T-helper 22 cell (primary cell): ENCODE measurements around the gene LYSMD3.
"Not testable (repeated sequence)": the region's sequence is repeated elsewhere in the genome, so short reads cannot be mapped to it uniquely, and the experiment has no call there.

Experiments used
- DNase-seq: peaks from one replicate; pipeline ENCODE4 v3.0.0-alpha.2; 2020; ENCODE audit warnings: low read depth

The LYSMD3 gene

GRCh38 chr5:90529194-90529938 lies at the start of gene LYSMD3:
Gene LYSMD3, minus strand, starts transcription at chr5:90529584. Its CDS starts 4,295 bp downstream, at chr5:90525289.
- peak; percentile 96 for DNase-seq

DNA sequence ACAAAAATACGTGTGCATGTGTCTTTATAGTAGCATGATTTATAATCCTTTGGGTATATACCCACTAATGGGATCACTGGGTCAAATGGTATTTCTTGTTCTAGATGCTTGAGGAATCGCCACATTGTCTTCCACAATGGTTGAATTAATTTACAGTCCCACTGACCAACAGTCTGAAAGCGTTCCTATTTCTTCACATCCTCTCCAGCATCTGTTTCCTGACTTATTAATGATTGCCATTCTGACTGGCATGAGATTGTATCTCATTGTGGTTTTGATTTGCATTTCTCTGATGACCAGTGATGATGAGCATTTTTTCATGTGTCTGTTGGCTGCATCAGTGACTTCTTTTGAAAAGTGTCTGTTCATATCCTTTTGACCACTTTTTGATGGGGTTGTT lies 47.2 kb upstream of the LYSMD3 start:
- DNase-seq = not testable (repeated sequence)

- DNase-seq = no peak
Observed at GRCh38 chr5:90575712-90576111, 46.3 kb upstream of the LYSMD3 start.

DNA sequence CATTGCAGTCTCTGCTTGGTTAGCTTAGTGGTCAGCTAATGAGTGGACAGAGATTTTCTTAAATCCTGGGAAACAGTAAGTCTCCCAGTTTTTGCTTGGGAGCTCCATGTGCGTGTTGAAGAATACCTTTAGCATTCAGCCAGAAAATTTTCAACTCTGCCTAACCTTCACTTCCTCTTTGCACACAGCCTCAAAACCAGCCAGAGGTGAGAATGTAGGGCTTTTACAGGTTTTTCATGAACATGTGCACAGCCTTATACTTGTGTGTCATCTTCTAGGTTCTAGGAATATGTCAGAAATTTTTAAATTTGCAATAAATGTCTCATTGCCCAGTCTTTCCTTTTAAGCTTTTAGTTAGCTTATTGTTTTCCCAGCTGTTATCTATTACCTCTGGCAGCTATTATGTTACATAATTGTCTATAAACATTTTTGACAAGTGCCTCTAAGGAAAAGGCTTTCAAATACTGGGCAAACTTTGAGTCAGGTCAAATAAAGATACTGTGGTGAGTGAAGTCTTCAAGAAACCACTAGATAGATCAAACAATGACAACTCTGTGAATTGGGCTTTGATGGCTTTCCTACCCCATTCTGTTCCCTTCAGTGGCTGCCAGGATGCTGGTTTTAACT lies 41.9 kb upstream of the LYSMD3 start:
- DNase-seq = no peak

DNA sequence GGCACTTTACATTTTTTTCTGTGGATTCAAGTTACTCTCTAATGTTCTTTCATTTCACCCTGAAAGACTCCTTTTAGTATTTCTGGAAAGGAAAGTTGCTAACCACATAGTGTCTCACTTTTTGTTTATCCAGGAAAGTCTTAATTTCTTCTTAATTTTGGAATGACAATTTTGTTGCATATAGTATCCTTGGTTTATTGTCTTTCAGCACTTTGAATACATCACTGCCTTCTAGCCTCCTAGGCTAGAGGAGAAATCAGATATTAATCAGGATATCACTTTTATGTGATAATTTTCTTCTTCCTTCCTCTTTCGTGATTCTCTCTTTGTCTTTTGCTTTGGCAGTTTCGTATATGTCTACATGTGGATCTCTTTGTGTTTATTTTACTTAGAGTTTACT lies 40.6 kb upstream of the LYSMD3 start:
- no peak for DNase-seq

- no peak for DNase-seq
Observed at GRCh38 chr5:90569084-90569483, 39.7 kb upstream of the LYSMD3 start.

DNA sequence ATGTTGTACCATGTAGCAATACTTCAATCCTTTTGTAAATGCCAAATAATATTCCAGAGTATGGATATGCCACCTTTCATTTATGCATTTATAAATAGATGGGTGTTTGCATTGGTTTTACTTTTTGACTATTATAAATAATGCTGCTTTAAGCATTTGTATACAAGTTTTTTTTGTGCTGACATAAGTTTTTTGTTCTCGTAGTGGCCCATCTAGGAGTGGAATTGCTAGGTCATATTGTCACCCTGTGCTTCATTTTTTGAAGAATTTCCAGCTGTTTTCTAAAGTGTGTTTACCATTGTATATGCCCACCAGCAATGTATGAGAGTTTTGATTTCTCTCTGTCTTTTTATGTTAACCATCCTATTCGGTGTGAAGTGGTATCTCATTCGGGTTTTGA lies 36.1 kb upstream of the LYSMD3 start:
- DNase-seq = no peak

- no peak for DNase-seq
Observed at GRCh38 chr5:90563108-90563507, 33.7 kb upstream of the LYSMD3 start.

GRCh38 chr5:90562341-90562740 lies 33.0 kb upstream of the LYSMD3 start:
- DNase-seq = no peak

- DNase-seq = no peak
Observed at GRCh38 chr5:90561766-90562165, 32.4 kb upstream of the LYSMD3 start.

DNA sequence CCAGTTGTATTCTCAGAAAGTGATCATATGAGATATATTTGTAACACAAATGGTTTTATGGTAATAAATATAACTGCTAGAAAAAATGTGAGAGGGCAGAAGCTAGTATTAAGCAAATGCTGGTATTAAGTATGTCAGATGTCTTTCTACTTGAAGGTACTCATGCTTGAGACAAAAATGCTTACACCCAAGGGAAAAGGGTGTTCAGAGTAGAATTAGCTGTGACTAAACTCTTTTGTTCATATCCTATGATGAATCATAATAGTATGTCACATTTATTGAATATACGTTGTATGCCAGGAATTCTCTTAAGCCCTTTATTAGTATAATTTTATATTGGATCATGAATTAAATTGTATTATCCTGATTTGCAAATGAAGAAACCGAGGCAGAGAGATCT lies 31.4 kb upstream of the LYSMD3 start:
- no peak for DNase-seq

- DNase-seq = no peak
Observed at GRCh38 chr5:90558344-90559192, 29.2 kb upstream of the LYSMD3 start, which contains the start of gene ADGRV1. Gene ADGRV1, plus strand, starts transcription at chr5:90558797. Its CDS starts 99 bp downstream, at chr5:90558896.

DNA sequence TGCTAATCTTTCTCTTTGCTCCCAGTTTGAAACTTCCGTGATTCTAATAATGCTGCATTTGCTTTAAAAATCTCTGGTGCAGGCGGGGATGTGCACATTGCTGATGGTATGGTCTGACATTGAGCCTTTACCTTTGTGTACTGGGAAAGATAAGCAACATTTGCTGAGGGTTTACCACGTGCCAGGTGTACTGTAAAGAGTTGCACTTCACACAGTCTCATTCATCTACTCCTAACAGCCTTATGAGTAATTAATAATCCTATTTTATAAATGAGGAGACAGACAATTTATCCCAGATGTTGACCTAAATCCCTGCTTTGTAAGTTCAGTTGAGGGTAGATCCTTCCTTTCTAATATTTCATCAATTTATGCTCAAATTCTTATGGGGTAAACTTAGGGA lies 28.5 kb upstream of the LYSMD3 start:
- DNase-seq = no peak

DNA sequence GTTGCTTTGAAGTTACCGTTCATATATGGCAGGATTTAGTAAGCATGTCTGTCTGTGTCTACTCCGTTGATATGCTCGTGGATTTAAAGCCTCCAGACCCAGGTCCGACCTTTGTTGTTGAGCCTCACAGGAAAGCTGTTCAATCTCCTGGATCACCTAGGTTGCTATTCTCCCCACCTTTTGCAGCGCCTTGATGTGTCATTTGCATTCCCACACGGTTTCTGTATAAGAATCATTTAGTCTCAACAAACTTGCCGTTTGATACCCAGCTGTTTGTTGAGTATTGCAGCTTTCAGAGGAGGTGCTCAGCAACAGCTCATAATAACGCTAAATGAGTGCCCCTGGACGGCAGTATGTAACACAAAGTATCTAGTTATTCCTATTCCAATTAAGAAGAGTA lies 28.0 kb upstream of the LYSMD3 start:
- DNase-seq = no peak

GRCh38 chr5:90555666-90556065 lies 26.3 kb upstream of the LYSMD3 start:
- DNase-seq = no peak

- DNase-seq = no peak
Observed at GRCh38 chr5:90554358-90555006, 25.1 kb upstream of the LYSMD3 start.

- DNase-seq = no peak
Observed at GRCh38 chr5:90553711-90554110, 24.3 kb upstream of the LYSMD3 start.

DNA sequence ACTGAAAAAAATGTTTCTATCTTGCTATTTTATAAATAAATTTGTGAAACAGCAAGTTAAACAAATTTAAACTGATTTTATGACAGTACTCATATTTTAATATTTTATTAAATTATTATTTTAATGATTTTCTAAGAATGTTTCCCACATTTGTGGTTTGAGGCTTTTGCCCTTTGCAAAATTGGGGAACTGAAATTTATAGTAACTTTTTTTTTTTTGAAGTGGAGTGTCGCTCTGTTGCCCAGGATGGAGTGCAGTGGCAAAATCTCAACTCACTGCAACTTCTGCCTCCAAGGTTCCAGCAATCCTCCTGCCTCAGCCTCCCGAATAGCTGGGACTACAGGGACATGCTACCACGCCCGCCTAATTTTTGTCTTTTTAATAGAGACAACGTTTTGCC lies 22.0 kb upstream of the LYSMD3 start:
- DNase-seq = no peak

GRCh38 chr5:90550963-90551362 lies 21.6 kb upstream of the LYSMD3 start:
- DNase-seq = no peak

- DNase-seq = no peak
Observed at GRCh38 chr5:90549729-90550275, 20.4 kb upstream of the LYSMD3 start.

GRCh38 chr5:90549223-90549622 lies 19.8 kb upstream of the LYSMD3 start:
- DNase-seq = no peak

- no peak for DNase-seq
Observed at GRCh38 chr5:90548069-90548593, 18.7 kb upstream of the LYSMD3 start.
